ENCODE data around the gene C2orf92. TPM values are rescaled to one million over a fixed set of nuclear protein-coding genes. Genes with fewer than 3 reads are reported as not detected.

The C2orf92 gene
- polyA plus RNA-seq, 3 donors: 7.9 TPM; not detected in 2

DNA sequence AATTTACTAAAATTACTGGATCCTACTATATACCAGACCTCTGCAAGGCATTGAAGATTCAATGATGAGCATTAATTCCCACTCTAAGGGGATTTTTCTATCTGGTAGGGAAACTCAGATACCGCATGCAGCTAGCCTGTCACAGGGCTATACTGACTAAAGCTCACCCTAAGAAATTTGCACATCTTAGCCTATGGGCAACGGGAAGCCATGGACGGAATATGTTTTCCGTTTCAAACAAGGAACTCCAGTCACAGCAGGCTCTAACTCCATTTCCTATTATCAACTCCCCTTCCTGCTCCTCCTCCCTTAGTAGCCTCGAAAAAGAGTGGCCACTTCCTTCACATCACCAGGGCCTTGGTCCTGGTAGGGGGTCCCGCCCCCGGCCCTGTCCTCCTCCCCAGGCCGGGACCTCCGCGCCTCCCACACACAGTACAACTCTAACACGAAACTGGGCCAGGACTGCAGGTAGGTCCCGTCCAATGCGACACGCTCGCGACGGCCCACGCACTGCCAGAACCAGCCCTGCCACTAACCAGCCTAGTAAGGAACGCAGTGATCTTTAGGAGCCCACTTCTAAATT, 24.3 kb upstream of the C2orf92 start:
- Histone ChIP-seq H3K27ac (ENCODE audit: low read depth in 1 of 2, low read length in 2 of 2) (peak overlapping the region; percentile 96 to 99), H3K4me2 (replicated peaks; ENCODE audit: extremely low read depth, low read length, poor library complexity, severe bottlenecking) (peak overlapping the region; percentile 84), H2AFZ (ENCODE audit: insufficient read depth, low read depth, low read length, poor library complexity, severe bottlenecking) (peak overlapping the region; percentile 85), H3K27me3 (ENCODE audit: control insufficient read depth in 2 of 2, insufficient read depth in 2 of 2, low read length in 2 of 2) (no peaks in the 10 kb centered on the region), H3K4me3 (replicated peaks in 1 of 3; ENCODE audit: low read depth in 2 of 3, low read length in 3 of 3) (peak overlapping the region; percentile 54 to 97 (median 97)), H3K79me2 (ENCODE audit: insufficient read depth, low read length) (peaks cover 20% of the 10 kb centered on the region), H3K9ac (ENCODE audit: insufficient read depth, low read length, poor library complexity, severe bottlenecking) (peak overlapping the region; percentile 98), H3K4me1 (ENCODE audit: control insufficient read depth in 1 of 2, insufficient read depth in 2 of 2, low read length in 2 of 2) (peaks cover 19 to 23% of the 10 kb centered on the region in 2 donors), H3K36me3 (replicated peaks in 1 of 2; ENCODE audit: control insufficient read depth in 1 of 2, insufficient read depth in 2 of 2, low read length in 2 of 2) (peaks cover 21 to 32% of the 10 kb centered on the region in 2 donors), H3K9me3 (replicated peaks in 1 of 2; ENCODE audit: control insufficient read depth in 1 of 2, insufficient read depth in 1 of 2, low read length in 2 of 2) (no peaks in the 10 kb centered on the region), H4K20me1 (ENCODE audit: insufficient read depth, low read length) (no peaks in the 10 kb centered on the region)
- Mint-ChIP-seq H3K4me1 (peaks cover 20% of the 10 kb centered on the region), H3K36me3 (peaks cover 28 to 33% of the 10 kb centered on the region in 2 donors), H3K4me3 (peak overlapping the region; percentile 89 to 95), H3K27me3 (ENCODE audit: low read depth in 3 of 3) (peaks cover 2 to 3% (median 2%) of the 10 kb centered on the region in 3 donors), H3K27ac (peak overlapping the region; percentile 97 to 99 (median 98)), H3K9me3 (no peaks in the 10 kb centered on the region)
- TF ChIP-seq, protein P1, sequence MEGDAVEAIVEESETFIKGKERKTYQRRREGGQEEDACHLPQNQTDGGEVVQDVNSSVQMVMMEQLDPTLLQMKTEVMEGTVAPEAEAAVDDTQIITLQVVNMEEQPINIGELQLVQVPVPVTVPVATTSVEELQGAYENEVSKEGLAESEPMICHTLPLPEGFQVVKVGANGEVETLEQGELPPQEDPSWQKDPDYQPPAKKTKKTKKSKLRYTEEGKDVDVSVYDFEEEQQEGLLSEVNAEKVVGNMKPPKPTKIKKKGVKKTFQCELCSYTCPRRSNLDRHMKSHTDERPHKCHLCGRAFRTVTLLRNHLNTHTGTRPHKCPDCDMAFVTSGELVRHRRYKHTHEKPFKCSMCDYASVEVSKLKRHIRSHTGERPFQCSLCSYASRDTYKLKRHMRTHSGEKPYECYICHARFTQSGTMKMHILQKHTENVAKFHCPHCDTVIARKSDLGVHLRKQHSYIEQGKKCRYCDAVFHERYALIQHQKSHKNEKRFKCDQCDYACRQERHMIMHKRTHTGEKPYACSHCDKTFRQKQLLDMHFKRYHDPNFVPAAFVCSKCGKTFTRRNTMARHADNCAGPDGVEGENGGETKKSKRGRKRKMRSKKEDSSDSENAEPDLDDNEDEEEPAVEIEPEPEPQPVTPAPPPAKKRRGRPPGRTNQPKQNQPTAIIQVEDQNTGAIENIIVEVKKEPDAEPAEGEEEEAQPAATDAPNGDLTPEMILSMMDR (IDR thresholded peaks at IDR 0.05): no peak
- WGBS (ENCODE audit: insufficient coverage): under 1% methylated on average over 17 of the region's 19 CpGs
- DNase-seq: peak; percentile 40 to 68 (median 48)
- intact Hi-C loops (cut with micrococcal nuclease): loop anchor here in 1 of 2 donors (2.0 to 10.0 kb wide), 2 partner anchors 18 to 50 kb away; no protein-coding TSS in a partner anchor

DNA sequence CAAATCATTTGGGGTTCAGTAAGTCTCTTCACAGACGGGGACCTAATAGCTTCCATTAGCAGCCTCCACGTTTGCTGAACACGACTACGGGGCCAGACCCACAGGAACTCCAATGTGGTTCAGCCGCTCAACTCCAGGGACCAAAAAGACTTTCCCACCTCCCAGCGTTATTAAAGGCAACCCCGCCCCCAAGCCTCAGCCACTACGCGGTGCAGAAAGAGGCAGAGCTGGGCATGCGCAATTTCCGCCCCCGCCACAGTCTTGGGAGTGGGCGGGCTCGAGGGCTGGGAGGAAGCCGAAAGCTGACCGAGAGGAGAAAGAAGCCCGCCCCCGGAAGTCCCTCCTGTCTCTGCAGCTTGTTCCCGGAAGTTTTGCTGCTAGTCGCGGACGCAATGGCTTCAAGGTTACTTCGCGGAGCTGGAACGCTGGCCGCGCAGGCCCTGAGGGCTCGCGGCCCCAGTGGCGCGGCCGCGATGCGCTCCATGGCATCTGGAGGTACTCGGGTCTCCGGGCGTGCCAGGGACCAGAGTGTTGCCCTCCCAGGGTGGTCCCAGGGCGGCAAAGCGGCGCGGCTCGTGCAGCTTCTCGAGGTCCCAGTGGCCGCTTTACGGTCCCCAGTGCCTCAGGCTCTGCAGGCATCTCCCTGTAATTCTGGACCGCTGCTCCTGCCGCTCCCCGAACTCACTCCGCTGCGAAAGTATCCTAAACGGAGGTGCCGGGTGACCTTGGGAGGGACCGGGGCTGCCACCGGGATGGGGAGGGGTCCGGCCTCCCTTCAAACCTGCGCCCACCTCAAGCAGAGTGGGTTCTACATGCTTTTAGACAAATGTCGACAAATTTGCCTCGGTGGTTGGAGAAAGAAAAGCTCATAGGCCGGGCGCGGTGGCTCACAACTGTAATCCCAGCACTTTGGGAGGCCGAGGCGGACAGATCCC, 23.6 kb upstream of the C2orf92 start, which contains the start of gene COX5B:
Gene COX5B, plus strand, starts transcription at position 368 of the 935 bp plus-strand sequence. Its CDS starts 25 bp downstream, at position 393.
- H3K4me2 ChIP-seq (replicated peaks; ENCODE audit: extremely low read depth, low read length, poor library complexity, severe bottlenecking): peak within 1 kb of the TSS; percentile 84
- H3K9me3 ChIP-seq (replicated peaks in 1 of 2; ENCODE audit: control insufficient read depth in 1 of 2, insufficient read depth in 1 of 2, low read length in 2 of 2): no peaks in the 10 kb centered on the region
- H2AFZ ChIP-seq (ENCODE audit: insufficient read depth, low read depth, low read length, poor library complexity, severe bottlenecking): peak within 1 kb of the TSS; percentile 85
- peaks cover 20% of the 10 kb centered on the region for H3K79me2 ChIP-seq (ENCODE audit: insufficient read depth, low read length)
- H3K9ac ChIP-seq (ENCODE audit: insufficient read depth, low read length, poor library complexity, severe bottlenecking): peak within 1 kb of the TSS; percentile 98
- H3K27me3 Mint-ChIP-seq (ENCODE audit: low read depth in 3 of 3): no peaks in the 10 kb centered on the region
- H3K27me3 ChIP-seq (ENCODE audit: control insufficient read depth in 2 of 2, insufficient read depth in 2 of 2, low read length in 2 of 2): no peaks in the 10 kb centered on the region
- peak within 1 kb of the TSS; percentile 97 to 99 (median 98) for H3K27ac Mint-ChIP-seq
- peaks cover 28 to 36% of the 10 kb centered on the region in 2 donors for H3K36me3 Mint-ChIP-seq
- H3K9me3 Mint-ChIP-seq: no peaks in the 10 kb centered on the region
- peaks cover 20% of the 10 kb centered on the region for H3K4me1 Mint-ChIP-seq
- peak within 1 kb of the TSS; percentile 96 to 99 for H3K27ac ChIP-seq (ENCODE audit: low read depth in 1 of 2, low read length in 2 of 2)
- H3K4me3 Mint-ChIP-seq: peak within 1 kb of the TSS; percentile 89 to 95
- peaks cover 21 to 37% of the 10 kb centered on the region in 2 donors for H3K36me3 ChIP-seq (replicated peaks in 1 of 2; ENCODE audit: control insufficient read depth in 1 of 2, insufficient read depth in 2 of 2, low read length in 2 of 2)
- peak within 1 kb of the TSS; percentile 54 to 97 (median 97) for H3K4me3 ChIP-seq (replicated peaks in 1 of 3; ENCODE audit: low read depth in 2 of 3, low read length in 3 of 3)
- H3K4me1 ChIP-seq (ENCODE audit: control insufficient read depth in 1 of 2, insufficient read depth in 2 of 2, low read length in 2 of 2): peaks cover 19 to 23% of the 10 kb centered on the region in 2 donors
- WGBS (ENCODE audit: insufficient coverage): 0% methylated on average over 52 of the region's 63 CpGs
- TF ChIP-seq, protein P1 (IDR thresholded peaks at IDR 0.05): no peak
- peak; percentile 97 to 99 (median 98) for DNase-seq
- H4K20me1 ChIP-seq (ENCODE audit: insufficient read depth, low read length): no peaks in the 10 kb centered on the region
- intact Hi-C loops (cut with micrococcal nuclease): loop anchor here (2.0 to 10.0 kb wide), 2 partner anchors 17 to 51 kb away; no protein-coding TSS in a partner anchor
